ENCODE measurements around the gene AGBL4.

The AGBL4 gene

DNA sequence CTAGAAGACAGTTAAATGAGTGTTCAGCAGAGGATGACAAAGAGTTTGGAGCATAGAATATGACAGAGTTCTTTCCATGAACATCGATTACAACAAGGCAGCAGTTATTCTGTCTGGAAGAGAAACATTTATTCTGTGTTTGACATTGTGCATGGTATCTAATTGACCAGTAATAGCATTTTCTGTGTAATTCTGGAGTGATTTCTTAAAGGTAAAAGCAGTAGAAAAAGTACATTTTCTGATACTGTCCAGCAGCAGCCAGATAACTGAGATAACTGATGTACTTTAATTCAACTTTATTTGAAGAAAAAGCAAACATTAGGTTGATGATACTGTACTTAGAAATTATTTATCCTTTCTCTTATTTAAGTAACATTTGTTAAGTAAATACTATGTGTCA, 497.1 kb downstream of the AGBL4 start:
- TF ChIP-seq FOXP2 (optimal IDR thresholded peaks at IDR 0.05; ENCODE audit: borderline replicate concordance, extremely low read depth, extremely low read length, insufficient read depth) (no peak), TAF1 (IDR thresholded peaks at IDR 0.05; ENCODE audit: borderline replicate concordance, insufficient read depth, low read length) (no peak), SIN3A (IDR thresholded peaks at IDR 0.05; ENCODE audit: borderline replicate concordance, insufficient read depth, low read length) (no peak)

DNA sequence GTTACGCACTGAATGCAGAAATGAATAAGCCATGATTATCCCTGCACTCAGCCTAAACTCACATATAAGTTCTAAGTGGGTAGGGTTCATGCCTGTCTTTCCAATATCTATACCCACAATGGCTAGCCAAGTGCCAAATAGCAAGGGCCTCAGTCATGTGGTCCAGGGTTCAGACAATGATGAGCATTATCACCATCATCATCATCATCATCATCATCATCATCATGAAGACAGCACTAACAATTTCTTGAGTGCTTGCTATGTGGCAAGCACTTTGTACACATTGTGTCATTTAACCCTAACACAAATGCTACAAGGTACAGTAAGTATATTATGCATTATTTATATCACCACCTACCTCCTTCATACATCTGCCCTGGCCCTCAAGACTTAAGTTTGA, 500.0 kb downstream of the AGBL4 start:
- TF ChIP-seq, protein P1, sequence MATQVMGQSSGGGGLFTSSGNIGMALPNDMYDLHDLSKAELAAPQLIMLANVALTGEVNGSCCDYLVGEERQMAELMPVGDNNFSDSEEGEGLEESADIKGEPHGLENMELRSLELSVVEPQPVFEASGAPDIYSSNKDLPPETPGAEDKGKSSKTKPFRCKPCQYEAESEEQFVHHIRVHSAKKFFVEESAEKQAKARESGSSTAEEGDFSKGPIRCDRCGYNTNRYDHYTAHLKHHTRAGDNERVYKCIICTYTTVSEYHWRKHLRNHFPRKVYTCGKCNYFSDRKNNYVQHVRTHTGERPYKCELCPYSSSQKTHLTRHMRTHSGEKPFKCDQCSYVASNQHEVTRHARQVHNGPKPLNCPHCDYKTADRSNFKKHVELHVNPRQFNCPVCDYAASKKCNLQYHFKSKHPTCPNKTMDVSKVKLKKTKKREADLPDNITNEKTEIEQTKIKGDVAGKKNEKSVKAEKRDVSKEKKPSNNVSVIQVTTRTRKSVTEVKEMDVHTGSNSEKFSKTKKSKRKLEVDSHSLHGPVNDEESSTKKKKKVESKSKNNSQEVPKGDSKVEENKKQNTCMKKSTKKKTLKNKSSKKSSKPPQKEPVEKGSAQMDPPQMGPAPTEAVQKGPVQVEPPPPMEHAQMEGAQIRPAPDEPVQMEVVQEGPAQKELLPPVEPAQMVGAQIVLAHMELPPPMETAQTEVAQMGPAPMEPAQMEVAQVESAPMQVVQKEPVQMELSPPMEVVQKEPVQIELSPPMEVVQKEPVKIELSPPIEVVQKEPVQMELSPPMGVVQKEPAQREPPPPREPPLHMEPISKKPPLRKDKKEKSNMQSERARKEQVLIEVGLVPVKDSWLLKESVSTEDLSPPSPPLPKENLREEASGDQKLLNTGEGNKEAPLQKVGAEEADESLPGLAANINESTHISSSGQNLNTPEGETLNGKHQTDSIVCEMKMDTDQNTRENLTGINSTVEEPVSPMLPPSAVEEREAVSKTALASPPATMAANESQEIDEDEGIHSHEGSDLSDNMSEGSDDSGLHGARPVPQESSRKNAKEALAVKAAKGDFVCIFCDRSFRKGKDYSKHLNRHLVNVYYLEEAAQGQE (IDR thresholded peaks at IDR 0.05; ENCODE audit: insufficient read depth in 1 of 2, low read depth in 2 of 2, low read length in 2 of 2) = no peak
- TF ChIP-seq SIN3A (IDR thresholded peaks at IDR 0.05; ENCODE audit: borderline replicate concordance, insufficient read depth, low read length) (no peak), FOXP2 (optimal IDR thresholded peaks at IDR 0.05; ENCODE audit: borderline replicate concordance, extremely low read depth, extremely low read length, insufficient read depth) (no peak), TAF1 (IDR thresholded peaks at IDR 0.05; ENCODE audit: borderline replicate concordance, insufficient read depth, low read length) (no peak), POLR2AphosphoS5 (IDR thresholded peaks at IDR 0.05; ENCODE audit: low read depth, low read length) (no peak)

DNA sequence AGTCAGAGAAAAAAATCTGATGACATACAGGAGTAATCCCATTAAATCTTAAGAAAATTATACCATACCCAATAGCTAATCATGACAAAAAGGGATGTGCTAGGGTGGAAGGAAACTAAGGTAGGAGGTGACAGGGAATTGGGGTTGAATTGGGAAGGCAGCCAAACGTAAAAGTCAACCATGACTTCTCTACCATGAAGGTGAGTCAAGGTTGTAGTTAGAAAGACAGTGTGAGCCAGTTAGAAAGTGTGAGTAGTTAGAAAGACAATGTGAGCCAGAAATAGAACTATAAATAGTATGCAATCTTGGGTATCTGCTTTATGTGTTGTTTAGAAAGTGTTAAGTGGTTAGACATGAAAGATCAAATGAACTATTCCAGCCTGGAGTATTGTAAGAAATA, 556.8 kb downstream of the AGBL4 start:
- TF ChIP-seq, protein P1 (IDR thresholded peaks at IDR 0.05; ENCODE audit: insufficient read depth in 1 of 2, low read depth in 2 of 2, low read length in 2 of 2) = no peak
- no peak for TF ChIP-seq TAF1 (IDR thresholded peaks at IDR 0.05; ENCODE audit: borderline replicate concordance, insufficient read depth, low read length)
- TF ChIP-seq POLR2AphosphoS5 (IDR thresholded peaks at IDR 0.05; ENCODE audit: low read depth, low read length) = no peak
- TF ChIP-seq SIN3A (IDR thresholded peaks at IDR 0.05; ENCODE audit: borderline replicate concordance, insufficient read depth, low read length) = no peak
- TF ChIP-seq FOXP2 (optimal IDR thresholded peaks at IDR 0.05; ENCODE audit: borderline replicate concordance, extremely low read depth, extremely low read length, insufficient read depth) = no peak

DNA sequence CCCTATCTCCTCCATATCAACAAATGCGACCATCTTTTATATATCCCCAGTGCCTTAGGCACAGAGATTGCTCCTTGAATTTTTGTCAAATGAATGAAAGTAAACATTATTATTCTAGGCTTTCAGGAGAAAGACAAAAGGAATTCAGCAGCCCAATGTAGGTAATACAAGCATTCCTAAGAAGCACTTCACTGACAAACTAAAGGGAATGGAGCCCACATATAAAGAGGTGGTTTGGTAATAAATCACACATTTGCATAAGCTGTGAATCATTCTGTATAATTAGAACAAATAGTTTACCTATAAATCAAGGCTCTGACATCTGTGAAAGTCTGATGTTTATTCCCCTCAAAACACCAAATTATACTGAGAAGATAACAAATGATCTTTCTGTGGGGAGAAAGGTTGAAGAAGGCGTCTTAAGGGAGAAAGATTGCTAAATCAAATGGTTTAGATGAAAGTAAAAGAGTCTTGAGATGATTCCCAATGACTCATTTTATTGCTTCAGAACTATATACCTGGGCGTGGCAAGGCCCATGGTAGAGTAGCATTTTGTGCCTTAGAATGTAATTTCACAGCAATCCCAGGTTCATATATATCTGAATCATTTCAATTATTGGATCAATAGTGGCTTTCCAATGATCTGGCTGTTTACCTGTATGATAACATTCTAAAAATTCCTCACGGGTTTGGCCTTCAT, 558.1 kb downstream of the AGBL4 start:
- TF ChIP-seq, protein P1 (IDR thresholded peaks at IDR 0.05; ENCODE audit: insufficient read depth in 1 of 2, low read depth in 2 of 2, low read length in 2 of 2) = no peak
- no peak for TF ChIP-seq POLR2AphosphoS5 (IDR thresholded peaks at IDR 0.05; ENCODE audit: low read depth, low read length)
- no peak for TF ChIP-seq SIN3A (IDR thresholded peaks at IDR 0.05; ENCODE audit: borderline replicate concordance, insufficient read depth, low read length)
- TF ChIP-seq TAF1 (IDR thresholded peaks at IDR 0.05; ENCODE audit: borderline replicate concordance, insufficient read depth, low read length) = no peak
- TF ChIP-seq FOXP2 (optimal IDR thresholded peaks at IDR 0.05; ENCODE audit: borderline replicate concordance, extremely low read depth, extremely low read length, insufficient read depth) = no peak

DNA sequence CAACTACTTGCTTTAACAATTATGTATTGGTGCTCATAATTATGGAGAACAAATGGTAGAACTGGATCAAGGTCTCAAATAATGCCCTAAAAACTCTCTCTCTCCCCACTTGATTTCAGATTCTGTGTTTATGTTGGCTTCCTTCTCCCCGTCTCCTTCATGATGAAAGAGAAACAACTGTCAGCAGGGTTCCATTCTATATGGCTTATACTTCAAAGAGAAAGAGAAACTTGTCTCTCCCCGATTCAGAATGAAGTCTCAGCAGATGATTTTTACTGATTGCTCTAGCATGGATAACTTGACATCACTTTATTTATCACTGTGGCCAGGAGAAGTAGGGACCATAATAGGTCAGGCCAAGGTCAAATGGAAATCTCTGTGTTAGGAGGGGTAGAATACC, 575.6 kb downstream of the AGBL4 start:
- TF ChIP-seq SIN3A (IDR thresholded peaks at IDR 0.05; ENCODE audit: borderline replicate concordance, insufficient read depth, low read length) (no peak), FOXP2 (optimal IDR thresholded peaks at IDR 0.05; ENCODE audit: borderline replicate concordance, extremely low read depth, extremely low read length, insufficient read depth) (no peak), POLR2AphosphoS5 (IDR thresholded peaks at IDR 0.05; ENCODE audit: low read depth, low read length) (no peak), TAF1 (IDR thresholded peaks at IDR 0.05; ENCODE audit: borderline replicate concordance, insufficient read depth, low read length) (no peak)
- TF ChIP-seq, protein P1 (IDR thresholded peaks at IDR 0.05; ENCODE audit: insufficient read depth in 1 of 2, low read depth in 2 of 2, low read length in 2 of 2) = no peak
